Measurements from ENCODE around the gene MEGF9.

The MEGF9 gene

DNA sequence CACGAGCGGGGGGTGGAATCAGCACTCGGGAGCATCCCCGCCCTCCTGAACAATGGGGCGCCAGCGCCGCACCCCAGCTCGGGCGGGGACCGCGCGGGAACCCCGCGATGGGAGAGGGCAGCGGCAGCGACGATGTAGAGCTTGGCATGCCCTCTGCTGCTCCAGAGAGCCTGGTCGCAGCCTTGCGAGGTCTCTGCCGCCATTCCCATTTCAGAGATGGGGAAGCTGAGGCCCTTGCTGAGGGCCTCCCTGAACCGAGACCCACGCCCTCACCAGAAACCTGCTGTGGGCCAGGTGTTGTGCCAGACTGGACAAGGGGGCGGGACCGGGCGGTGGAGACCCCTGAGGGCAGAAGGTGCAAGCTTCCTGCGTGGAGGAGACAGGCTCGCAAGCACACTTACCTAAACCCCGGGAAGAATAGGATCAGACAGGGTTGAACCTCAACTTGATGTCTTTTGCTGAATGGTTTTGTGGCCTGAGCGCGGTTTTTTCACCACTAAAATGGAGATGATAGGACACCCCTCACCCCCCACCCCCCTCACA is 647 bp upstream of the MEGF9 start:
- peaks cover 51% of the 10 kb centered on the region for H3K4me1 ChIP-seq (ENCODE audit: insufficient read depth, low read length, severe bottlenecking)
- no peaks in the 10 kb centered on the region for H3K9me3 ChIP-seq (ENCODE audit: low read length)
- peak overlapping the region; percentile 33; the same call in 1 of the 2 replicates for H2AFZ ChIP-seq (ENCODE audit: low read length)
- H3K9me2 ChIP-seq (ENCODE audit: low read depth, low read length), result no peaks in the 10 kb centered on the region
- H3K36me3 ChIP-seq (ENCODE audit: insufficient read depth, low read length), result no peaks in the 10 kb centered on the region
- peak overlapping the region; percentile 29 for H3K27ac ChIP-seq (ENCODE audit: low read depth, low read length, poor library complexity, severe bottlenecking)
- no peaks in the 10 kb centered on the region for H4K20me1 ChIP-seq (ENCODE audit: insufficient read depth, low read length)
- H3K9ac ChIP-seq (ENCODE audit: low read length), result peak overlapping the region; percentile 93
- H3K4me3 ChIP-seq (ENCODE audit: low read depth, low read length, poor library complexity, severe bottlenecking), result peak overlapping the region; percentile 84
- no peaks in the 10 kb centered on the region for H3F3A ChIP-seq (ENCODE audit: insufficient read depth, low read length)
- H3K27me3 ChIP-seq (ENCODE audit: insufficient read depth, low read length), result no peaks in the 10 kb centered on the region
- no peak for TF ChIP-seq EZH2 (IDR thresholded peaks at IDR 0.05; ENCODE audit: borderline replicate concordance, low read length)
- TF ChIP-seq, protein P1, sequence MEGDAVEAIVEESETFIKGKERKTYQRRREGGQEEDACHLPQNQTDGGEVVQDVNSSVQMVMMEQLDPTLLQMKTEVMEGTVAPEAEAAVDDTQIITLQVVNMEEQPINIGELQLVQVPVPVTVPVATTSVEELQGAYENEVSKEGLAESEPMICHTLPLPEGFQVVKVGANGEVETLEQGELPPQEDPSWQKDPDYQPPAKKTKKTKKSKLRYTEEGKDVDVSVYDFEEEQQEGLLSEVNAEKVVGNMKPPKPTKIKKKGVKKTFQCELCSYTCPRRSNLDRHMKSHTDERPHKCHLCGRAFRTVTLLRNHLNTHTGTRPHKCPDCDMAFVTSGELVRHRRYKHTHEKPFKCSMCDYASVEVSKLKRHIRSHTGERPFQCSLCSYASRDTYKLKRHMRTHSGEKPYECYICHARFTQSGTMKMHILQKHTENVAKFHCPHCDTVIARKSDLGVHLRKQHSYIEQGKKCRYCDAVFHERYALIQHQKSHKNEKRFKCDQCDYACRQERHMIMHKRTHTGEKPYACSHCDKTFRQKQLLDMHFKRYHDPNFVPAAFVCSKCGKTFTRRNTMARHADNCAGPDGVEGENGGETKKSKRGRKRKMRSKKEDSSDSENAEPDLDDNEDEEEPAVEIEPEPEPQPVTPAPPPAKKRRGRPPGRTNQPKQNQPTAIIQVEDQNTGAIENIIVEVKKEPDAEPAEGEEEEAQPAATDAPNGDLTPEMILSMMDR (IDR thresholded peaks at IDR 0.05; ENCODE audit: low read length), result no peak
- H3K79me2 ChIP-seq (ENCODE audit: insufficient read depth, low read length), result 0 out of 2 replicates have a peak, but pooled peaks cover 11% of the 10 kb centered on the region
- peak overlapping the region; percentile 88 for H3K4me2 ChIP-seq (ENCODE audit: low read length)

DNA sequence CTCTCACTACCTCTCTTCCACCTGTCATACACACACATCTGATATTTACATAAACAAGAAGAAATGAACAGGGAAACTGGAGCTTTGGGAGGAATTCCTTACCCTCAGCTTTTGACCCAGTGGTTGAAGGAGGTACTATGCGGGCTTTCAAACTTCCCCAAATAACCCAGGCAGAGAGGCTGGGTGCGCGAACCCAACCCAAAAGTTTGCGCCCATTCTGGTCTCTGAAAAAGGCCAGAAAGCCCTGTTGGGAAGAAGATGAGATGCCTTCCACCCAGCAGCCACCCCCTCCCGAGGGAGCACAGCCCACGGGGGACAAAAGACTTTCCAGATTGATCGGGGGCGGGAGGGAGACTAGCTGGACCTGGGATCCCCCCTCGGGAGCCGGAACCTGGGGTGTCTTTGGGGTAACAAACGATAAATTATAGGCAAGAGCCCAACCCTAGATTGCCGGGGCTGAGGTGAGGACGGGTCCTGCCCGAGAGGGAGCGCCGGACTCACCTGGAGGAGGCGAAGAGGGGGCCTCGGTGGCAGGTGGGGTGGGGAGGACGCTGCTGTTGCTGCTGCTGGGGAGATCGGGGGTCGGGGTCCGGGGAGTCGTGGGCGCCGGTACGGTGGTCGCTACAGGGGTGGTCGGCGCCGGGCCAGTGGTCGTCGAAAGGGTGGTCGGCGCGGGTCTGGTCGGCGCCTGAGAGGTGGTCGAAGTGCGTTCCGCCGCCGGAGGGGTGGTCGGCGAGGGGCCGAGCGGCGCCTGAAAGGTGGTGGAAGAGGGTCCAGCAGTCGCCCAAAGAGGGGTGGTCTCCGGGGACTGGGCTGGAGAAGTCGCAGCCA is 798 bp downstream of the MEGF9 start:
- Histone ChIP-seq H3K9ac (ENCODE audit: low read length) (peak overlapping the region; percentile 82), H4K20me1 (ENCODE audit: insufficient read depth, low read length) (no peaks in the 10 kb centered on the region), H3K9me2 (ENCODE audit: low read depth, low read length) (no peaks in the 10 kb centered on the region), H3F3A (ENCODE audit: insufficient read depth, low read length) (no peaks in the 10 kb centered on the region), H3K9me3 (ENCODE audit: low read length) (no peaks in the 10 kb centered on the region), H3K27me3 (ENCODE audit: insufficient read depth, low read length) (no peaks in the 10 kb centered on the region), H3K4me2 (ENCODE audit: low read length) (peak overlapping the region; percentile 92), H3K36me3 (ENCODE audit: insufficient read depth, low read length) (no peaks in the 10 kb centered on the region), H3K79me2 (ENCODE audit: insufficient read depth, low read length) (0 out of 2 replicates have a peak, but pooled peaks cover 12% of the 10 kb centered on the region), H3K27ac (ENCODE audit: low read depth, low read length, poor library complexity, severe bottlenecking) (peak overlapping the region; percentile 52), H3K4me3 (ENCODE audit: low read depth, low read length, poor library complexity, severe bottlenecking) (peak overlapping the region; percentile 84), H2AFZ (ENCODE audit: low read length) (no peak overlapping the region), H3K4me1 (ENCODE audit: insufficient read depth, low read length, severe bottlenecking) (peaks cover 52% of the 10 kb centered on the region)
- TF ChIP-seq, protein P1 (IDR thresholded peaks at IDR 0.05; ENCODE audit: low read length), result no peak; the same call in 1 of the 2 replicates
- TF ChIP-seq EZH2 (IDR thresholded peaks at IDR 0.05; ENCODE audit: borderline replicate concordance, low read length), result no peak

DNA sequence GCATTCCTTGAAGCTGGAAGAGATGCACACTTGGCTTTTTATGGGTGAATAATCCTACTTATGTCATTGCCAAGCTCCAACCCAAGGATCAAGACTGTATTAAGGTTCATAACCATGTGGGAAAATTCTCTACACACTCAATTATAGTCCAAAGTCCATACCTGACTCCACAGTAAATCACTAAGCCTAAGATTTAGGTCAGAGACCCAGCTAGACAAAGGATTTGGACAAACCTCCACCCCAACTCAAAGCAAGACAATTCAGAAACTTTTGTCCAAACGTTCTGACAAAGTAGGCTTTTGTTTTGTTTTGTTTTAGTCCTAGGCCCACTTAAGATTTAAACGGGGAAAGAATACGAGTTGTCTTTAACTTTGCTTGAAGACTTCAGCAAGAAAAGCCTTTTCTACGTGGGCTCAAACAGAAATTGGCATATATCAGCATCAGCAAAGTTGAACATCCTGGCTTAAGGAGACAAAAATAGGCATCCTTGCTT is 1.7 kb downstream of the MEGF9 start:
- Histone ChIP-seq H3K9me3 (ENCODE audit: low read length) (no peaks in the 10 kb centered on the region), H3K9me2 (ENCODE audit: low read depth, low read length) (no peaks in the 10 kb centered on the region), H3K79me2 (ENCODE audit: insufficient read depth, low read length) (0 out of 2 replicates have a peak, but pooled peaks cover 15% of the 10 kb centered on the region), H3K27me3 (ENCODE audit: insufficient read depth, low read length) (no peaks in the 10 kb centered on the region), H2AFZ (ENCODE audit: low read length) (no peak overlapping the region), H3K4me2 (ENCODE audit: low read length) (peak overlapping the region; percentile 92), H3K9ac (ENCODE audit: low read length) (peak overlapping the region; percentile 82; the same call in 1 of the 2 replicates), H3F3A (ENCODE audit: insufficient read depth, low read length) (no peaks in the 10 kb centered on the region), H3K36me3 (ENCODE audit: insufficient read depth, low read length) (no peaks in the 10 kb centered on the region), H4K20me1 (ENCODE audit: insufficient read depth, low read length) (no peaks in the 10 kb centered on the region), H3K4me3 (ENCODE audit: low read depth, low read length, poor library complexity, severe bottlenecking) (peak overlapping the region; percentile 84), H3K27ac (ENCODE audit: low read depth, low read length, poor library complexity, severe bottlenecking) (peak overlapping the region; percentile 52), H3K4me1 (ENCODE audit: insufficient read depth, low read length, severe bottlenecking) (peaks cover 52% of the 10 kb centered on the region)
- TF ChIP-seq, protein P1 (IDR thresholded peaks at IDR 0.05; ENCODE audit: low read length), result no peak
- TF ChIP-seq EZH2 (IDR thresholded peaks at IDR 0.05; ENCODE audit: borderline replicate concordance, low read length), result no peak

Data from OCI-LY1 (cell line).